Upper lobe of right lung (tissue), 1 donor: ENCODE results near the gene NSF. TPM values are rescaled to one million over a fixed set of nuclear protein-coding genes. Genes with fewer than 3 reads are reported as not detected.
"Not testable (repeated sequence)": the region's sequence is repeated elsewhere in the genome, so short reads cannot be mapped to it uniquely, and the experiment has no call there.

Experiments used
- ATAC-seq: fragments of 200-7000 bp; cut with Tn5 transposase; one replicate; pipeline ENCODE4 v1.9.1; 2020; ENCODE audit warnings: mild to moderate bottlenecking, moderate library complexity
- DNase-seq: peaks from one replicate; pipeline ENCODE4 v3.0.0-alpha.2; 2020
- H3K27ac ChIP-seq: fragments of 200-600 bp; one replicate; pipeline ENCODE4 v1.8.0; 2022
- H3K27me3 ChIP-seq: fragments of 200-600 bp; one replicate; pipeline ENCODE4 v1.8.0; 2022; ENCODE audit warnings: mild to moderate bottlenecking
- H3K36me3 ChIP-seq: fragments of 200-600 bp; one replicate; pipeline ENCODE4 v1.8.0; 2022
- H3K4me1 ChIP-seq: fragments of 200-600 bp; one replicate; pipeline ENCODE4 v1.8.0; 2022
- H3K4me3 ChIP-seq: fragments of 200-600 bp; one replicate; pipeline ENCODE4 v1.8.0; 2022; ENCODE audit warnings: mild to moderate bottlenecking
- H3K9me3 ChIP-seq: fragments of 200-600 bp; one replicate; pipeline ENCODE4 v1.8.0; 2022
- intact Hi-C: fragments of 100-400 bp; cut with DNase I; formaldehyde crosslinking; loops from one replicate; pipeline ENCODE4 v1.11.0; 2022
- total RNA-seq: library from RNA; stranded (reverse); fragmentation: NEBNext Ultra II Directional; extraction: Animal tissue kit (Norgen Biotek cat#: 25700); gene quantifications from one replicate; pipeline ENCODE4 v1.2.1, GENCODE V29; 2021
- TF ChIP-seq, protein P1 (sequence below): fragments of 200-600 bp; IDR thresholded peaks from one replicate; pipeline ENCODE4 v1.8.0; 2022; ENCODE audit warnings: antibody characterized with exemption
- donor health status: DM: no; HTN: yes; CAD: no; lungs with severe emphysema.

NSF gene
- total RNA-seq, 1 donor from 2014 or later = 49.6 TPM

- H3K27ac ChIP-seq = no peak overlapping the region
- ATAC-seq (no peak), DNase-seq (no peak)
- no peaks in the 10 kb centered on the region for H3K27me3 ChIP-seq
- peaks cover 7% of the 10 kb centered on the region for H3K36me3 ChIP-seq
- intact Hi-C loops = no loop called here
- H3K4me1 ChIP-seq = no peaks in the 10 kb centered on the region
- H3K4me3 ChIP-seq = no peak overlapping the region
- TF ChIP-seq, protein P1, sequence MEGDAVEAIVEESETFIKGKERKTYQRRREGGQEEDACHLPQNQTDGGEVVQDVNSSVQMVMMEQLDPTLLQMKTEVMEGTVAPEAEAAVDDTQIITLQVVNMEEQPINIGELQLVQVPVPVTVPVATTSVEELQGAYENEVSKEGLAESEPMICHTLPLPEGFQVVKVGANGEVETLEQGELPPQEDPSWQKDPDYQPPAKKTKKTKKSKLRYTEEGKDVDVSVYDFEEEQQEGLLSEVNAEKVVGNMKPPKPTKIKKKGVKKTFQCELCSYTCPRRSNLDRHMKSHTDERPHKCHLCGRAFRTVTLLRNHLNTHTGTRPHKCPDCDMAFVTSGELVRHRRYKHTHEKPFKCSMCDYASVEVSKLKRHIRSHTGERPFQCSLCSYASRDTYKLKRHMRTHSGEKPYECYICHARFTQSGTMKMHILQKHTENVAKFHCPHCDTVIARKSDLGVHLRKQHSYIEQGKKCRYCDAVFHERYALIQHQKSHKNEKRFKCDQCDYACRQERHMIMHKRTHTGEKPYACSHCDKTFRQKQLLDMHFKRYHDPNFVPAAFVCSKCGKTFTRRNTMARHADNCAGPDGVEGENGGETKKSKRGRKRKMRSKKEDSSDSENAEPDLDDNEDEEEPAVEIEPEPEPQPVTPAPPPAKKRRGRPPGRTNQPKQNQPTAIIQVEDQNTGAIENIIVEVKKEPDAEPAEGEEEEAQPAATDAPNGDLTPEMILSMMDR = no peak
- H3K9me3 ChIP-seq = no peaks in the 10 kb centered on the region
Observed at GRCh38 chr17:46745376-46745775, 154.9 kb downstream of the NSF start.

- no peak for DNase-seq
- Histone ChIP-seq H3K9me3 (no peaks in the 10 kb centered on the region), H3K4me3 (no peak overlapping the region), H3K36me3 (peaks cover 54% of the 10 kb centered on the region), H3K4me1 (no peaks in the 10 kb centered on the region), H3K27me3 (no peaks in the 10 kb centered on the region), H3K27ac (no peak overlapping the region)
- no peak for ATAC-seq
- intact Hi-C loops = no loop called here
- TF ChIP-seq, protein P1 = no peak
Observed at GRCh38 chr17:46751425-46751824, 161.0 kb downstream of the NSF start.

DNA sequence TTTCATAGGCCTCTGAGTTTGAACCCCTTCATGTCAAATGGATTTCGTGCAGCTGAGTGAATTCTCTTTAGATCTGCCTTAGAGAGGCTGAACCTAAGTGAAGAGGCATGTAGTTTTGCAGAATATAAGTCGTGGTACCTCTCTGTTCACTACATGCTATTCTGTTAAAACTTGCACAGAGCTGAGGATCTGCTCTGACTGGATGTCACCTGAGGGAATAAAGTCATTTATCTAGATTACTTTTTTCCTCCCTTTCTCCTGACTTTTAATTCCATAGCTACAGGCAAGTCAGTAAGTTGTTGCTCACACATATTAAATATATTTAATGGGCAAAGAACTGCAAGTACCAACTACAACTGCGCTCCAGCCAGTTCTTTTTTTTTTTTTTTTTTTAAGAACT, 163.3 kb downstream of the NSF start:
- Histone ChIP-seq H3K27ac (no peak overlapping the region), H3K27me3 (no peaks in the 10 kb centered on the region), H3K36me3 (peaks cover 55% of the 10 kb centered on the region), H3K4me3 (no peak overlapping the region), H3K9me3 (no peaks in the 10 kb centered on the region), H3K4me1 (no peaks in the 10 kb centered on the region)
- TF ChIP-seq, protein P1 = no peak
- ATAC-seq (no peak), DNase-seq (no peak)
- intact Hi-C loops = no loop called here

- no peaks in the 10 kb centered on the region for H3K4me1 ChIP-seq
- H3K27me3 ChIP-seq = no peaks in the 10 kb centered on the region
- ATAC-seq (no peak), DNase-seq (no peak)
- peaks cover 46% of the 10 kb centered on the region for H3K36me3 ChIP-seq
- TF ChIP-seq, protein P1 = no peak
- H3K27ac ChIP-seq = no peak overlapping the region
- H3K9me3 ChIP-seq = no peaks in the 10 kb centered on the region
- no peak overlapping the region for H3K4me3 ChIP-seq
- intact Hi-C loops = no loop called here
Observed at GRCh38 chr17:46756081-46756735, 165.7 kb downstream of the NSF start.

DNA sequence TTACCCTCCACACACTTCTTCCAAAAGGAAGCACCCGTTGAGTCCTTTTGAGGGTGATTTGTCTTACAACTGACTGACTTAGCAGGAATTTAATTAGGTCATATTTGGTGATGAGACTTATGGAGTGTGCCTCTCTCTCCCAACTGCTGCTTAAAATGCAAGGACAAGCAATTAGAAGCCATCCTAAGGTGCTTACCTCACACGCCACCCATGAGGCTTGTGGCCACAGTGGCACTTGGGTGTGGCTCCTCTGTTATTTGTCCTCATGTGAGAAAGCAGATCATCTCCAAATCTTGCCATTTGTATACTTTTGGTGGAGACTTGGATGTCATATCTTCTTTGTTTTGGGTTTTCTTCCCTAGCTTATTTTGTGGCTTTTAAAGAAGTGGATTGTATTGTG, 166.4 kb downstream of the NSF start:
- H3K27me3 ChIP-seq = no peaks in the 10 kb centered on the region
- H3K9me3 ChIP-seq = no peaks in the 10 kb centered on the region
- DNase-seq (no peak), ATAC-seq (no peak)
- no peaks in the 10 kb centered on the region for H3K4me1 ChIP-seq
- H3K4me3 ChIP-seq = no peak overlapping the region
- H3K27ac ChIP-seq = no peak overlapping the region
- peaks cover 44% of the 10 kb centered on the region for H3K36me3 ChIP-seq
- intact Hi-C loops = no loop called here
- TF ChIP-seq, protein P1 = no peak

DNA sequence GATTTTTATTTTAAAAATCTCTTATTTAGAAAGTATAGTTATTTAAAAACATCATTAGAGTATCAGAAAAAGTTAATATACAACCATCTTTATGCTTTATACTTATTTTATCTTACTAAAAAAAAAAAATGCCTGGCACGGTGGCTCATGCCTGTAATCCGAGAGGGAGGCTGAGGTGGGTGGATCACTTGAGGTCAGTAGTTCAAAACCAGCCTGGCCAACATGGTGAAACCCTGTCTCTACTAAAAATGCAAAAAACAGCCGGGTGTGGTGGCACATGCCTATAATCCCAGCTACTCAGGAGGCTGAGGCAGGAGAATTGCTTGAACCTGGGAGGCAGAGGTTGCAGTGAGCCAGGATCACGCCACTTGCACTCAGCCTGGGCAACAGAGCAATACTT, 167.1 kb downstream of the NSF start:
- intact Hi-C loops, DNase-seq, ATAC-seq, H3K4me1 ChIP-seq, H3K9me3 ChIP-seq, H3K27ac ChIP-seq, H3K27me3 ChIP-seq, H3K4me3 ChIP-seq: not testable (repeated sequence)
- peaks cover 37% of the 10 kb centered on the region for H3K36me3 ChIP-seq
